WTC11 (cell line): ENCODE measurements around the gene SPAG9. TPM values are rescaled to one million over a fixed set of nuclear protein-coding genes. Genes with fewer than 3 reads are reported as not detected.
A peak's percentile ranks its signal among the peaks of the same experiment; 100 is the strongest.

Experiments used
- ATAC-seq: fragments of 200-7000 bp; cut with Tn5 transposase; 2 replicates; pipeline ENCODE4 v1.10.0; 2021; ENCODE audit warnings: mild to moderate bottlenecking, moderate library complexity
- CTCF ChIA-PET: fragments of 300-600 bp; sonication (Branson Sonifier 250); formaldehyde crosslinking; loops from one replicate; lab custom pipeline; 2021; ENCODE audit warnings: antibody characterized with exemption; lab: Charles Lee
- POLR2A ChIA-PET: fragments of 350-600 bp; sonication (Branson Sonifier 250); formaldehyde crosslinking; loops from one replicate; lab custom pipeline; 2021; ENCODE audit warnings: antibody characterized with exemption; lab: Charles Lee
- DNase-seq: peaks from one replicate; pipeline ENCODE4 v3.0.0; 2021; ENCODE audit warnings: low spot score
- H3K27ac Mint-ChIP-seq: 2 replicates; pipeline ENCODE4 v1.8.0; 2021; ENCODE audit warnings: mixed read lengths
- H3K27me3 Mint-ChIP-seq: 2 replicates; pipeline ENCODE4 v1.8.0; 2021; ENCODE audit warnings: low read depth, mild to moderate bottlenecking, moderate library complexity, mixed read lengths
- H3K36me3 Mint-ChIP-seq: 2 replicates; pipeline ENCODE4 v1.8.0; 2021; ENCODE audit warnings: mixed read lengths
- H3K4me1 Mint-ChIP-seq: 2 replicates; pipeline ENCODE4 v1.8.0; 2022; ENCODE audit warnings: mixed read lengths
- H3K4me3 Mint-ChIP-seq: 2 replicates; pipeline ENCODE4 v1.8.0; 2021; ENCODE audit warnings: mild to moderate bottlenecking, moderate library complexity, mixed read lengths
- H3K9me3 Mint-ChIP-seq: 2 replicates; pipeline ENCODE4 v1.8.0; 2021; ENCODE audit warnings: mixed read lengths
- ATF1 ChIP-seq: sonication (generic); formaldehyde crosslinking; IDR thresholded peaks from 2 replicates; pipeline ENCODE4 v1.8.1; 2023; ENCODE audit warnings: mild to moderate bottlenecking, moderate library complexity, missing genetic modification reagents
- E2F4 ChIP-seq: sonication (generic); formaldehyde crosslinking; IDR thresholded peaks from 2 replicates; pipeline ENCODE4 v1.8.1; 2022; ENCODE audit warnings: low read depth, mild to moderate bottlenecking, moderate library complexity, missing genetic modification reagents, borderline replicate concordance
- ELF4 ChIP-seq: sonication (generic); formaldehyde crosslinking; IDR thresholded peaks from 2 replicates; pipeline ENCODE4 v1.8.1; 2022; ENCODE audit warnings: low read depth, mild to moderate bottlenecking, moderate library complexity, missing genetic modification reagents
- ESRRA ChIP-seq: sonication (generic); formaldehyde crosslinking; IDR thresholded peaks from 2 replicates; pipeline ENCODE4 v1.8.1; 2022; ENCODE audit warnings: mild to moderate bottlenecking, missing genetic modification reagents, borderline replicate concordance
- ETV6 ChIP-seq: sonication (generic); formaldehyde crosslinking; IDR thresholded peaks from 2 replicates; pipeline ENCODE4 v1.8.1; 2022; ENCODE audit warnings: mild to moderate bottlenecking, missing genetic modification reagents
- GRHL2 ChIP-seq: fragments of 250-450 bp; sonication (Bioruptor Pico); IDR thresholded peaks from 2 replicates; pipeline ENCODE4 v1.8.0; 2022; ENCODE audit warnings: mild to moderate bottlenecking, moderate library complexity; ENCODE audit not compliant: insufficient replicate concordance, severe bottlenecking
- MLX ChIP-seq: sonication (generic); formaldehyde crosslinking; IDR thresholded peaks from 2 replicates; pipeline ENCODE4 v1.8.1; 2023; ENCODE audit warnings: mild to moderate bottlenecking, missing genetic modification reagents, moderate library complexity
- NFATC4 ChIP-seq: fragments of 250-450 bp; sonication (Bioruptor Pico); IDR thresholded peaks from 2 replicates; pipeline ENCODE4 v1.9.0; 2021; ENCODE audit warnings: mild to moderate bottlenecking
- OVOL2 ChIP-seq: fragments of 250-450 bp; sonication (Bioruptor Pico); IDR thresholded peaks from 2 replicates; pipeline ENCODE4 v1.9.0; 2021; ENCODE audit warnings: mild to moderate bottlenecking, borderline replicate concordance
- PREB ChIP-seq: sonication (generic); formaldehyde crosslinking; IDR thresholded peaks from 2 replicates; pipeline ENCODE4 v1.8.1; 2022; ENCODE audit warnings: mild to moderate bottlenecking, missing genetic modification reagents, moderate library complexity, borderline replicate concordance
- RORB ChIP-seq: fragments of 250-450 bp; sonication (Bioruptor Pico); IDR thresholded peaks from 2 replicates; pipeline ENCODE4 v1.9.0; 2021; ENCODE audit warnings: mild to moderate bottlenecking
- SMAD4 ChIP-seq: sonication (generic); formaldehyde crosslinking; IDR thresholded peaks from 2 replicates; pipeline ENCODE4 v1.8.0; 2022; ENCODE audit warnings: mild to moderate bottlenecking, missing genetic modification reagents
- SP1 ChIP-seq: sonication (generic); formaldehyde crosslinking; conservative IDR thresholded peaks from 2 replicates; pipeline ENCODE4 v1.8.1; 2022; ENCODE audit warnings: missing genetic modification reagents
- STAT6 ChIP-seq: sonication (generic); formaldehyde crosslinking; conservative IDR thresholded peaks from 2 replicates; pipeline ENCODE4 v1.8.1; 2023; ENCODE audit warnings: mild to moderate bottlenecking, low read depth, missing genetic modification reagents, moderate library complexity
- TEAD4 ChIP-seq: sonication (generic); formaldehyde crosslinking; IDR thresholded peaks from 2 replicates; pipeline ENCODE4 v1.8.0; 2022; ENCODE audit warnings: mild to moderate bottlenecking, missing genetic modification reagents
- ZMAT4 ChIP-seq: fragments of 250-450 bp; sonication (Bioruptor Pico); IDR thresholded peaks from 2 replicates; pipeline ENCODE4 v1.9.0; 2021; ENCODE audit warnings: mild to moderate bottlenecking
- ZNF121 ChIP-seq: sonication (generic); formaldehyde crosslinking; IDR thresholded peaks from 2 replicates; pipeline ENCODE4 v1.8.0; 2023; ENCODE audit warnings: missing genetic modification reagents
- ZNF138 ChIP-seq: sonication (generic); formaldehyde crosslinking; conservative IDR thresholded peaks from 2 replicates; pipeline ENCODE4 v1.8.1; 2022; ENCODE audit warnings: mild to moderate bottlenecking, moderate library complexity, missing genetic modification reagents
- ZNF232 ChIP-seq: sonication (generic); formaldehyde crosslinking; IDR thresholded peaks from 2 replicates; pipeline ENCODE4 v1.8.0; 2022; ENCODE audit warnings: mild to moderate bottlenecking, missing genetic modification reagents
- ZNF263 ChIP-seq: sonication (generic); formaldehyde crosslinking; IDR thresholded peaks from 2 replicates; pipeline ENCODE4 v1.8.1; 2022; ENCODE audit warnings: low read depth, mild to moderate bottlenecking, moderate library complexity, missing genetic modification reagents
- total RNA-seq: library from RNA; stranded (reverse); gene quantifications from 3 replicates; pipeline ENCODE4 v1.2.3, GENCODE V29; 2021

The SPAG9 gene
- total RNA-seq, 1 experiment from 2014 or later: 51.9 TPM

GRCh38 chr17:51118330-51119195 lies 2.1 kb downstream of the SPAG9 start:
- Mint-ChIP-seq H3K4me3 (peak overlapping the region; percentile 95), H3K27me3 (no peaks in the 10 kb centered on the region), H3K27ac (peak overlapping the region; percentile 55; the same call in 1 of the 2 replicates), H3K36me3 (no peaks in the 10 kb centered on the region), H3K4me1 (peaks cover 27% of the 10 kb centered on the region), H3K9me3 (no peaks in the 10 kb centered on the region)
- TF ChIP-seq ZNF138 (CRISPR knock-in tag): no peak
- POLR2A ChIA-PET: no interaction called here
- CTCF ChIA-PET: interaction anchor here (0.8 to 1.2 kb wide), 2 partner anchors 35 to 118 kb away, joined by 3 to 4 read pairs; partner anchors contain the start of gene NME1
- DNase-seq: no peak
- ATAC-seq: no peak

GRCh38 chr17:51115179-51115578 lies 5.5 kb downstream of the SPAG9 start:
- no peak overlapping the region for H3K27ac Mint-ChIP-seq
- no peak overlapping the region for H3K4me3 Mint-ChIP-seq
- no peaks in the 10 kb centered on the region for H3K9me3 Mint-ChIP-seq
- no peaks in the 10 kb centered on the region for H3K36me3 Mint-ChIP-seq
- ATAC-seq: no peak
- TF ChIP-seq SMAD4 (CRISPR knock-in tag): no peak
- no peak for TF ChIP-seq RORB (CRISPR knock-in tag)
- TF ChIP-seq ESRRA (CRISPR knock-in tag): no peak
- no peak for TF ChIP-seq OVOL2
- TF ChIP-seq PREB: no peak
- TF ChIP-seq ZMAT4 (CRISPR knock-in tag): no peak
- no peak for TF ChIP-seq STAT6 (CRISPR knock-in tag)
- no peak for TF ChIP-seq MLX (CRISPR knock-in tag)
- TF ChIP-seq E2F4: no peak
- TF ChIP-seq ZNF263 (CRISPR knock-in tag): no peak
- TF ChIP-seq ZNF232 (CRISPR knock-in tag): no peak
- TF ChIP-seq ATF1 (CRISPR knock-in tag): no peak
- TF ChIP-seq NFATC4 (CRISPR knock-in tag): no peak
- TF ChIP-seq TEAD4: no peak
- no peak for TF ChIP-seq ETV6 (CRISPR knock-in tag)
- TF ChIP-seq ZNF121 (CRISPR knock-in tag): no peak
- no peak for TF ChIP-seq ELF4 (CRISPR knock-in tag)
- TF ChIP-seq SP1 (CRISPR knock-in tag): no peak
- no peak for TF ChIP-seq GRHL2 (CRISPR knock-in tag)
- ChIA-PET POLR2A (no interaction called here), CTCF (no interaction called here)
- no peaks in the 10 kb centered on the region for H3K27me3 Mint-ChIP-seq
- H3K4me1 Mint-ChIP-seq: peaks cover 19% of the 10 kb centered on the region
- no peak for DNase-seq
